ENCODE measurements around the gene UBN1.

Gene UBN1, protein sequence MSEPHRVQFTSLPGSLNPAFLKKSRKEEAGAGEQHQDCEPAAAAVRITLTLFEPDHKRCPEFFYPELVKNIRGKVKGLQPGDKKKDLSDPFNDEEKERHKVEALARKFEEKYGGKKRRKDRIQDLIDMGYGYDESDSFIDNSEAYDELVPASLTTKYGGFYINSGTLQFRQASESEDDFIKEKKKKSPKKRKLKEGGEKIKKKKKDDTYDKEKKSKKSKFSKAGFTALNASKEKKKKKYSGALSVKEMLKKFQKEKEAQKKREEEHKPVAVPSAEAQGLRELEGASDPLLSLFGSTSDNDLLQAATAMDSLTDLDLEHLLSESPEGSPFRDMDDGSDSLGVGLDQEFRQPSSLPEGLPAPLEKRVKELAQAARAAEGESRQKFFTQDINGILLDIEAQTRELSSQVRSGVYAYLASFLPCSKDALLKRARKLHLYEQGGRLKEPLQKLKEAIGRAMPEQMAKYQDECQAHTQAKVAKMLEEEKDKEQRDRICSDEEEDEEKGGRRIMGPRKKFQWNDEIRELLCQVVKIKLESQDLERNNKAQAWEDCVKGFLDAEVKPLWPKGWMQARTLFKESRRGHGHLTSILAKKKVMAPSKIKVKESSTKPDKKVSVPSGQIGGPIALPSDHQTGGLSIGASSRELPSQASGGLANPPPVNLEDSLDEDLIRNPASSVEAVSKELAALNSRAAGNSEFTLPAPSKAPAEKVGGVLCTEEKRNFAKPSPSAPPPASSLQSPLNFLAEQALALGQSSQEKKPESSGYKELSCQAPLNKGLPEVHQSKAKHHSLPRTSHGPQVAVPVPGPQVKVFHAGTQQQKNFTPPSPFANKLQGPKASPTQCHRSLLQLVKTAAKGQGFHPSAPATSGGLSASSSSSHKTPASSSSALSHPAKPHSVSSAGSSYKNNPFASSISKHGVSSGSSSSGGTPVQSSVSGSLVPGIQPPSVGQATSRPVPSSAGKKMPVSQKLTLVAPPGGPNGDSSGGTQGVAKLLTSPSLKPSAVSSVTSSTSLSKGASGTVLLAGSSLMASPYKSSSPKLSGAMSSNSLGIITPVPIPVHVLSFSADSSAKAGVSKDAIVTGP (N-terminal part only)

DNA sequence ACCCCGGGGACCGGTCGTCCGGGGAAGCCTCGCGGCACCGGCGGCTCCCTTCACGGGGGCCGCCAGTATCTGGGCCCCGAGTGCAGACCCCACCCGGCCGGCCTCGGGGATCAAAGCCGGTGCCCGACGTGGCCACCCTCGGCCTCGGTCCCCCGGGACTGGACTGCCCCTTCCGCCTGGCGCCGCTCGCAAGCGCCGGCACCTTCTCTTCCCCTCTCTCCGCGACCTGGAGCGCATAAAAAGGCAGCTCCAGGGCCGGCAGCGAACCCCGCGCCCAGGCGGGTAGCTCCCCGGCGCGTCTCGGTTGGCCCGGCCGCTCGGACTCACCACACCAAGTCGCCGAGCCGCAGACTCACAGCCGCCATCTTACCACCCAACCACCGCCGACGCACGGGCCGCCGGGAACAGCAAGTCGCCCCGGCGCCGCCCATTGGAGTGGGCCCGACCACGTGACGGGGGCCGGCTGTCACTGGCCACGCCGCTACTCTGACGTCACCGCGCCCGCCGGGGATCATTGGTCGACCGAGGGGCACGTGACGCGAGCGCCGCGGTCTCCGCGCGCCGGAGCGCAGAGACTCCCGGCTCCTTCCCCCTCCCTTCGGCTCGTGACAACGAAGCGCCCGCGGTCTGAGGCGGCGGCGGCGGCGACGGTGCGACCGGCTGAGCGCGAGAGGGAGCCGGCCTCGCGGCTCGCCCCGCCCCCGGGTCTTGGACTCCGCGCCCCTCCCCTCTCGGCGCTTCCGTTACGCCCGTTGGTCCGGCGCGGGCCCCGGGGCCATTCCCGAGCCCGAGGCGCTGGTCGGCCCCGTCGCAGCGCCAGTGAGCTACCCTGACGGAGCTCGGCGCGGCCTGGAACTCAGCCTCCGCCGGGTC, at the start of gene UBN1, which contains the start of gene GLYR1:
Gene UBN1 (plus strand): TSS at position 581 of the 873 bp plus-strand sequence. CDS start 5,437 bp downstream, outside the sequence.
Gene GLYR1 (minus strand): TSS at position 388 of the 873 bp plus-strand sequence. CDS start 23 bp downstream, at position 365.
- ChIA-PET CTCF (interaction anchor here (0.5 kb wide), 1 partner anchor 1339 kb away, joined by 3 read pairs; no protein-coding TSS in a partner anchor), POLR2A (ENCODE audit: low non-redundant PET) (no interaction called here)
- TF ChIP-seq, protein P1, sequence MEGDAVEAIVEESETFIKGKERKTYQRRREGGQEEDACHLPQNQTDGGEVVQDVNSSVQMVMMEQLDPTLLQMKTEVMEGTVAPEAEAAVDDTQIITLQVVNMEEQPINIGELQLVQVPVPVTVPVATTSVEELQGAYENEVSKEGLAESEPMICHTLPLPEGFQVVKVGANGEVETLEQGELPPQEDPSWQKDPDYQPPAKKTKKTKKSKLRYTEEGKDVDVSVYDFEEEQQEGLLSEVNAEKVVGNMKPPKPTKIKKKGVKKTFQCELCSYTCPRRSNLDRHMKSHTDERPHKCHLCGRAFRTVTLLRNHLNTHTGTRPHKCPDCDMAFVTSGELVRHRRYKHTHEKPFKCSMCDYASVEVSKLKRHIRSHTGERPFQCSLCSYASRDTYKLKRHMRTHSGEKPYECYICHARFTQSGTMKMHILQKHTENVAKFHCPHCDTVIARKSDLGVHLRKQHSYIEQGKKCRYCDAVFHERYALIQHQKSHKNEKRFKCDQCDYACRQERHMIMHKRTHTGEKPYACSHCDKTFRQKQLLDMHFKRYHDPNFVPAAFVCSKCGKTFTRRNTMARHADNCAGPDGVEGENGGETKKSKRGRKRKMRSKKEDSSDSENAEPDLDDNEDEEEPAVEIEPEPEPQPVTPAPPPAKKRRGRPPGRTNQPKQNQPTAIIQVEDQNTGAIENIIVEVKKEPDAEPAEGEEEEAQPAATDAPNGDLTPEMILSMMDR (conservative IDR thresholded peaks at IDR 0.05; ENCODE audit: low read depth) = no peak
- peak within 1 kb of the TSS; percentile 92 for H3K27ac ChIP-seq
- peak; percentile 96 for DNase-seq (ENCODE audit: low spot score)

DNA sequence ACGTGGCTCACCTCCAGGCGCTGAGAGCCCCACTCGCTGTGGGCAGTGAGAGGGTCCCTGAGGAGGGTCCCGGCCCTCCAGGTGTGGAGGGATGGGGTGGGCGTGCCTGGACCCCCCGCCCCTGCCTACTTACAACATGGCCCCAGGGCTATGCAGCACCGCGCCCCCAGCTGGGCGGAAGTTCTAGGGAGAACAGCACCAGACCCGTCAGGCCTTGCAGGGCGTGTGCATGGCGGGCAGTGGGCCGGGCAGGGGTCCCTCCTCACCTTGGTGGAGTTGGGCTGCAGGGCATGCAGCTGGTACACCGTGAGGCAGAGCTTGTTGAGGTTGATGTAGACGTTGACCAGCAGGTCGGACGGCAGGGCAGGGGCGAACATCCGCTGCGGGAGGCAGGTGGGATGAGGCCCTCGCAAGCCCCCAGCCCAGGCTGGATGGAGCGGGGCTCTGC, 49.5 kb upstream of the UBN1 start:
- CTCF ChIA-PET = no interaction called here
- DNase-seq (ENCODE audit: low spot score) = no peak
- H3K27ac ChIP-seq = peak overlapping the region; percentile 98
- TF ChIP-seq, protein P1 (conservative IDR thresholded peaks at IDR 0.05; ENCODE audit: low read depth) = no peak
- POLR2A ChIA-PET (ENCODE audit: low non-redundant PET) = interaction anchor here (0.6 kb wide), 1 partner anchor 334 kb away, joined by 5 read pairs; no protein-coding TSS in a partner anchor

DNA sequence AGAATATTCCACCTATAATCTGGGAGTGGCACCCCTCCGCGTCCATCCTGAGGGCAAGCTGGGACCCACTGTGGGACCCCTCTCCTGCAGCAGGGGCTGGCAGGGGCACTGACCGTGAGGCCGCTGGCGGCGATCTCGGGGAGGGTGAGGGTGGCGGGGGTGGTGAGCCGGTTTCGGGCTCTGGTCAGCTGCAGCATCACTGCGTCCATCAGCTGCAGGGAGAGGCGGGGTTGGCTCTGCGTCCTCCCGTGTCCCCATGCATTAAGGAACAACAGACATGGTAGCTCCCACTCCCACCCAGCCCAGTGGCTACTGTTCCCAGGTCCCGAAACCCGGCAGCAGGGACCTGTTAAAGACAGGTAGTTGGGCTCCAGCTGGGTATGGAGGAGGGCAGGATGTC, 48.8 kb upstream of the UBN1 start:
- H3K27ac ChIP-seq = peak overlapping the region; percentile 98
- POLR2A ChIA-PET (ENCODE audit: low non-redundant PET) = interaction anchor here (0.6 kb wide), 1 partner anchor 334 kb away, joined by 5 read pairs; no protein-coding TSS in a partner anchor
- TF ChIP-seq, protein P1 (conservative IDR thresholded peaks at IDR 0.05; ENCODE audit: low read depth) = no peak
- CTCF ChIA-PET = interaction anchor here (1.6 kb wide), 1 partner anchor 11 kb away, joined by 7 read pairs; the partner anchor contains the start of gene SEPTIN12
- DNase-seq (ENCODE audit: low spot score) = no peak

DNA sequence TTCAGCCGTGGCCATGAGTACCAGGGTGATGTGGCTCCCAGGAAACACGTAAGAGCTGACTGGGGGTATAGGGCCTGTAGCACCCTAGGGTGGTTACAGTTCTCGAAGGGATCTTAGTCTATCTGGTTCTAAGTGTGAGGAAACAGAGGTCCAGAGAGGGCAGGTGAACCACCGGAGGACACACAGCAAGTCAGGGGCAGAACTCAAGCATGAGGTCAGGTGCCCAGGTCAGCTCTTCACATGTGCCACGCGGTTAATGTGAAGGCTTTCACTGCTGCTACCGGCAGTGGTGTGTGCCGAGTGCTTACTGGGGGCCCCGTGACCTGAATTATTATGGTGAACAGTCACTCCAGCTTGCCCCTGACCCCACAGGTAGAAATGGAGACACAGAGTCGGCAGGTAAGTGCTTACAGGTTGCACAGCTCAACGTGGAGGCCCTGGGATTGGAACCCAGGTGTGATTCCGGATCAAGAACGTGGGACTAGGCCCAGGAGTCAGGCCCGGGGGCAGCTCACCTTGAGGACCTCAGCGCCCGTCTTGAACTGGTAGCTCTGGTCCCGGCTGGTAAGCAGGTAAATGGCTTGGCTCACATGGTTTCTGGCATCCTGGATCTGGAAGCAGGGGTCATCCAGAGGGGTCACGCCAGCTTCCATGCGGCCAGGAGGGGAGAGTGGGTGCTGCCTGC, 48.0 kb upstream of the UBN1 start:
- ChIA-PET CTCF (interaction anchor here (0.5 to 1.6 kb wide), 2 partner anchors 12 to 958 kb away, joined by 5 to 7 read pairs; partner anchors contain the start of gene SEPTIN12), POLR2A (ENCODE audit: low non-redundant PET) (no interaction called here)
- H3K27ac ChIP-seq = peak overlapping the region; percentile 98
- DNase-seq (ENCODE audit: low spot score) = no peak
- TF ChIP-seq, protein P1 (conservative IDR thresholded peaks at IDR 0.05; ENCODE audit: low read depth) = no peak

DNA sequence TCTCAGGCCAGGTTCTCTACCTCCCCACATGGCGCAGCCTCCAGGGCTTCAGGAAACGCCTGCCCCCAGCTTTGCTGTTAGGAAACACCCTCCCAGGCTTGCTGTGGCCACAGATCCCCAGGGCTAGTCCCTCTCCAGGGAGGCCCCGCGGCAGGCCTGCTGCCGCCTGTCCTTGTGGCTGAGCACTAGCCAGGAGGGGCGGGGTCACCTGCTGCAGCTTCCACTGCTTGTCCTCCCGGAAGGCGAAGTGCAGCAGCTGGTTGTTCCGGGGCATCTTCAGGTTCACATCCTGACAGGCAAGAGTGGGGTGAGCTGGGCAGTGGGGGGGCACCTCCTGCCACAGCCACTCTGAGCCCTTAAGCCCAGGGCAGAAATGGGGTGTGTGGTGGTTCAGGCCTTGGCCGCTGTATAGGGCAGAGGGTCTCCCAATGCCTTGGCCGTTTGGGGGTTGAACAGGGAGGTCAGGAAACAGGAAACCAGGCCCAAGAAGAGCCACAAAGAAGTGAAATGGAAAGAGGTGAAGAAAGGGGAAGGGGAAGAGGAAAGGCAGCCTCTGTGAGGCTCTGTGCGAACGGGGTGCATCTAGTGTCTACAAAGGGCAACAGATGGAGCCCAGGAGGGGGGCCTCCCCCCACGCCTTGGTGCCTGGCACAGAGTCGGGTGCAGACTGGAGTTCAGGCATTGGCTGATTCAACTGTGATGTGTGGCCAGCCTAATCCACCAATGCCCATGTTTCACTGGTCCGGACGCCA, 46.8 kb upstream of the UBN1 start:
- TF ChIP-seq, protein P1 (conservative IDR thresholded peaks at IDR 0.05; ENCODE audit: low read depth) = no peak
- H3K27ac ChIP-seq = peak overlapping the region; percentile 98
- POLR2A ChIA-PET (ENCODE audit: low non-redundant PET) = no interaction called here
- peak; percentile 40 for DNase-seq (ENCODE audit: low spot score)
- CTCF ChIA-PET = interaction anchor here (1.0 kb wide), 1 partner anchor 40 kb away, joined by 3 read pairs; no protein-coding TSS in a partner anchor
